ENCODE measurements around the gene SEMA5A.

Gene SEMA5A

DNA sequence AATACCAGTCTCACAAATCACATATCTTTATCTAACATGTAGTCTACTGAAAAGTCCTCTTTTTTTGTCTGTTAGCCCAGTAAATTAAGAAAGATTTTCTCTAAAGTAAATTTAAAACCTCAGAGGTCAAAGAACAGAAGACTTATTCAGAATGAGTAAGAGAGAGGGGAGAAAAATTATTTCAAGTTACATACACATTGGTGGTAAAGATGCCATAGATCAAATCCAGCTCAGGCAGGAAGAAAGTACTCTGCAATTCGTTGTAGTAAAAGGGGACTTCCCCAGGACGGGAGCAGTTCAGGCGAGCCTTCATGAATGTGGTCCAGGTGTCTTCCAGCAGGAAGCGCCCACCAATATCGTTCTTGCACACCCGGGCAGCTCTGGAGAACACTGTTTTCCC, 344.1 kb downstream of the SEMA5A start:
- Histone ChIP-seq H3K9me3 (no peaks in the 10 kb centered on the region), H3K27me3 (no peaks in the 10 kb centered on the region), H3K36me3 (no peaks in the 10 kb centered on the region), H3K27ac (no peak overlapping the region), H3K4me3 (ENCODE audit: low read depth in 1 of 2, low read length in 1 of 2) (no peak overlapping the region), H3K4me1 (ENCODE audit: control insufficient read depth in 1 of 2, insufficient read depth in 1 of 2, low read depth in 1 of 2, low read length in 1 of 2) (no peaks in the 10 kb centered on the region)
- TF ChIP-seq, protein P1, sequence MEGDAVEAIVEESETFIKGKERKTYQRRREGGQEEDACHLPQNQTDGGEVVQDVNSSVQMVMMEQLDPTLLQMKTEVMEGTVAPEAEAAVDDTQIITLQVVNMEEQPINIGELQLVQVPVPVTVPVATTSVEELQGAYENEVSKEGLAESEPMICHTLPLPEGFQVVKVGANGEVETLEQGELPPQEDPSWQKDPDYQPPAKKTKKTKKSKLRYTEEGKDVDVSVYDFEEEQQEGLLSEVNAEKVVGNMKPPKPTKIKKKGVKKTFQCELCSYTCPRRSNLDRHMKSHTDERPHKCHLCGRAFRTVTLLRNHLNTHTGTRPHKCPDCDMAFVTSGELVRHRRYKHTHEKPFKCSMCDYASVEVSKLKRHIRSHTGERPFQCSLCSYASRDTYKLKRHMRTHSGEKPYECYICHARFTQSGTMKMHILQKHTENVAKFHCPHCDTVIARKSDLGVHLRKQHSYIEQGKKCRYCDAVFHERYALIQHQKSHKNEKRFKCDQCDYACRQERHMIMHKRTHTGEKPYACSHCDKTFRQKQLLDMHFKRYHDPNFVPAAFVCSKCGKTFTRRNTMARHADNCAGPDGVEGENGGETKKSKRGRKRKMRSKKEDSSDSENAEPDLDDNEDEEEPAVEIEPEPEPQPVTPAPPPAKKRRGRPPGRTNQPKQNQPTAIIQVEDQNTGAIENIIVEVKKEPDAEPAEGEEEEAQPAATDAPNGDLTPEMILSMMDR (IDR thresholded peaks at IDR 0.05) = no peak

DNA sequence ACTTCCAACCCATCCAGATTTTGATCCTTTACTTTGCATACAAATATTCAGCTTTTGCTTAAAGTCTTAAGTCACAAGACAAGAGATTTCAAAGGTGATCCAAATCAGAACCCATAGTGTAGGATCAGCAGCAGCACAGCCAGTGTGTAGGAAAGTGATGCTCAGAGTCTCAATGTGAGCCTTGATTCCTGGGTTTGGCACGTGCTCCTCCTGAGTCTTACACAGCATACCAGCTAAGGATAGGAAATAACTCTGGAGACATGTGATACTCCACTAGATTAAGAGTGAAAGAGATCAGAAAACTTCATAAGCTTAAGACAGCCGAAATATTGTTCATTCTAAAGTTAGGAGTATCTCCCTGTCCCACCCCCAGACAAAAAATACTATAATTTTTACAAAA, 344.9 kb downstream of the SEMA5A start:
- no peaks in the 10 kb centered on the region for H3K27me3 ChIP-seq
- H3K36me3 ChIP-seq = no peaks in the 10 kb centered on the region
- TF ChIP-seq, protein P1 (IDR thresholded peaks at IDR 0.05) = no peak
- H3K4me3 ChIP-seq (ENCODE audit: low read depth in 1 of 2, low read length in 1 of 2) = no peak overlapping the region
- no peaks in the 10 kb centered on the region for H3K9me3 ChIP-seq
- H3K27ac ChIP-seq = no peak overlapping the region
- H3K4me1 ChIP-seq (ENCODE audit: control insufficient read depth in 1 of 2, insufficient read depth in 1 of 2, low read depth in 1 of 2, low read length in 1 of 2) = no peaks in the 10 kb centered on the region

DNA sequence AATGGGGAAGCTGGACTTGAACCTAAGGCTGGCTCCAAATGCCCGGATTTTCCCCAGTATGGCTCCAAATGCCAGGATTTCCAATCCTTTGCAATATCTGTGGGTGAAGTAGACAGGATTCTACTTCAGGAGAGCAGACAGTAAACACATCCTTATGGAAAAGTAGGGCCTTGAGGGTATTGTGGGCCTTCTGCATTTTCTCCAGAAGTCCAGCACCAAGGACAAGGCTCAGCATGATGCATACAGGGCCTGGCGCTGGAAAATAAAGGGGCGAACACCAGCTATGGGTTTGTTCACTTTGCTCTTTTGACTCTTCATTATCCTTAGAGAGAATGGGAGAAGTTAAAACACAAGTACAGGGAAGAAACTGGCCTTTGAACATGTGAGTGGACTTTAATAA, 347.5 kb downstream of the SEMA5A start:
- Histone ChIP-seq H3K4me1 (ENCODE audit: control insufficient read depth in 1 of 2, insufficient read depth in 1 of 2, low read depth in 1 of 2, low read length in 1 of 2) (no peaks in the 10 kb centered on the region), H3K4me3 (ENCODE audit: low read depth in 1 of 2, low read length in 1 of 2) (no peak overlapping the region), H3K9me3 (no peaks in the 10 kb centered on the region), H3K27ac (no peak overlapping the region), H3K36me3 (no peaks in the 10 kb centered on the region), H3K27me3 (no peaks in the 10 kb centered on the region)
- TF ChIP-seq, protein P1 (IDR thresholded peaks at IDR 0.05) = no peak

DNA sequence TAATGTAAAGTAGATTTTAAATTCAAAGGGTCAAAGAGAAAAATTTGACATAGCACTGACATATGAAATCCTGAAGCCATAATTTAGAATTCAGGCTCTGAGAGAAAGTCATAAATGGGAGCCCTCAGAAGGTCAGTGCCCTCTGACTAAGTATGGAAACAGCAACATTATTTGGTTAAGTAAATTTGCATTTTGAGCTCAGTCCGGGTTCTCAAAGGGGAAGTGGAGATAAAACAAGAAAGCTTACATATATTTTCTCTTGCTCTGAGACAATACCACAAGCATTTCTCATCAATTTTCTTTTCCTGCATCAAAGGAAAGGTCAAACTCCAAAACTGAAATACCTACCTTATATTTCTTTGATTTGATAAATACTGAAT, 348.0 kb downstream of the SEMA5A start:
- H3K27me3 ChIP-seq = no peaks in the 10 kb centered on the region
- TF ChIP-seq, protein P1 (IDR thresholded peaks at IDR 0.05) = no peak

DNA sequence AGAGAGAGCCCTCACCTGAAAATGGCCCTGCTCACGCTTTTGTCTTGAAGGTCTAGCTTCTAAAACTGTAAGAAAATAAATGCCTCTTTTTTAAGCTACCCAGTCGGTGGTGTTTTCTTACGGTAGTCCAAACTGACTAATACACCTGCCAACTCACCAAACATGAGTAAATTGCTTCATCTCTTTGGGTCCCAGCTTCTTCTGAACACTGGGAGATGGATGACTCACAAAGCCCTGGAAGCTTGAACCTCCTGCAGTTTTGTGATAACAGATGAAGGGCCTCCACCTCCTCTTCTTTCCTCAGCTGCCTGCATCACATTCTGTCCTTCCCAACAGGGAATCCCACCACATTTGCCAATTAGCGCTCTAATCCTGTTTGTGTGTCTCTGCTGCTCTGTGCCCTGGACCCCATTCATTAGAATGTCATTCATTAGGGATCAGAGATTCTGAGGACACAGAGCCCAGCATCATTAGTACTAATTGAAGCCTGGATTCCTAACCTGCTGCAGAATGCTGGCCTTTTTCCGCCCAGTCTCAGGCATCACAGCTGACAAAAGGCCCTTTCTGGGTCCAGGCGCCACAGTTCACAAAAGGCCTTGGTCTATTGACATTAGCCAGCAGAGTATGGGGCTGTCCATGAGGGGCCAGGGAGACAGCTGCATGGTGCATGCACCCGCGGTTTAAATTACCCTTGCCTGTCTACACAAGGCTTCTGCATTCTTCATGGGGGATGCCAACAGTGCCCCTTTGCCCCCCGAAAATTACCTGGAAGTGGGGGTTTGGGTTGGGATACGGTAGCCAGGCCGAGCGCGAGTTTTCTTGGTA, 349.3 kb downstream of the SEMA5A start:
- H3K36me3 ChIP-seq = no peaks in the 10 kb centered on the region
- H3K27me3 ChIP-seq = no peaks in the 10 kb centered on the region
- no peaks in the 10 kb centered on the region for H3K4me1 ChIP-seq (ENCODE audit: control insufficient read depth in 1 of 2, insufficient read depth in 1 of 2, low read depth in 1 of 2, low read length in 1 of 2)
- TF ChIP-seq, protein P1 (IDR thresholded peaks at IDR 0.05) = no peak
- no peak overlapping the region for H3K4me3 ChIP-seq (ENCODE audit: low read depth in 1 of 2, low read length in 1 of 2)
- no peaks in the 10 kb centered on the region for H3K9me3 ChIP-seq
- H3K27ac ChIP-seq = no peak overlapping the region

More for the DNA sequence above, 348.0 kb downstream of the SEMA5A start:
- H3K4me1 ChIP-seq (ENCODE audit: control insufficient read depth in 1 of 2, insufficient read depth in 1 of 2, low read depth in 1 of 2, low read length in 1 of 2) = no peaks in the 10 kb centered on the region
- H3K27ac ChIP-seq = no peak overlapping the region
- no peaks in the 10 kb centered on the region for H3K9me3 ChIP-seq
- H3K4me3 ChIP-seq (ENCODE audit: low read depth in 1 of 2, low read length in 1 of 2) = no peak overlapping the region
- H3K36me3 ChIP-seq = no peaks in the 10 kb centered on the region

Measured in neutrophil (primary cell).